BE2C (cell line): Measurements from ENCODE around the gene TMEM271. TPM values are rescaled to one million over a fixed set of nuclear protein-coding genes. Genes with fewer than 3 reads are reported as not detected.

Source experiments
- DNase-seq: peaks from one replicate; pipeline ENCODE4 v3.0.0-alpha.2; 2020
- H3K27me3 ChIP-seq: fragments of 250-450 bp; sonication (Bioruptor Pico); 2 replicates; pipeline ENCODE4 v1.5.1; 2020; ENCODE audit warnings: mild to moderate bottlenecking
- H3K36me3 ChIP-seq: fragments of 250-450 bp; sonication (Bioruptor Pico); 2 replicates; pipeline ENCODE4 v1.5.1; 2020; ENCODE audit warnings: mild to moderate bottlenecking
- H3K4me1 ChIP-seq: fragments of 250-450 bp; sonication (Bioruptor Pico); 2 replicates; pipeline ENCODE4 v1.5.1; 2020
- H3K4me3 ChIP-seq: 2 replicates; pipeline ENCODE4 v1.5.1; 2011; ENCODE audit warnings: low read depth, low read length
- H3K9me3 ChIP-seq: fragments of 250-450 bp; sonication (Bioruptor Pico); 2 replicates; pipeline ENCODE4 v1.5.1; 2020
- CTCF ChIP-seq: IDR thresholded peaks from 2 replicates; pipeline ENCODE4 v1.5.1; 2012; ENCODE audit warnings: mild to moderate bottlenecking, low read depth, low read length
- polyA plus RNA-seq: library from polyadenylated mRNA; unstranded; fragments of >200 nt; gene quantifications from one replicate; pipeline ENCODE4 v1.2.1, GENCODE V29; 2012; ENCODE audit warnings: low read depth, missing spikeins; ENCODE audit not compliant: insufficient read length, insufficient read depth

Gene TMEM271
- polyA plus RNA-seq: not detected

DNA sequence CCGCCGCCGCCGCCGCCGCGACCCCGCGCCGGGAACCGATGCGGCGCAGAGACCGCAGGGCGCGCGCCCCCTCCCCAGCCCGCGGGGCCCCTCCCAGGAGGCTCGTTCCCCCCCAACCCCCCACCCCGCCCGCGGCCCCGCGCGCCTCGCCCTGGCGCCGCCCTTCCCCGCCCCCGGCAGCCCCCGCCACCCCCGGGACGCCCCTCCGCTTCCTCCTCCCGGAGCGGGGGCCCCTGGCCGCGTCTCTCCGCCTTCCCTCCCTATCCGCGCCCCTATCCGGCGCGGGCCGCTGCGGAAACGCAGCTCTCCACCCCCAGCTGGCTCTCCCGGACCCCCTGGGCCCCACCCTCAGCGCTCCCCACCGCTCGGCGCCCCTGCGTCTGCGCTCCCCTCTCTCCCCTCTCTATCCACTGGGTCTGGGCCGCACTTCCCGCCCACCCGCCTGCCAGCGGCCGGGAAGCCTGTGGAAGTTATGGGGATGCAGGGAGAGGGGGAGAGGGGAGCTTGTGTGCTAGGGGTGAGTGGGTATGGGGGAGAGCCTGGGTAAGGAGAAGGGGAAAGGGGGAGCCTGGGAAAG is at the start of gene TMEM271:
Gene TMEM271 (minus strand): TSS at position 51 of the 577 bp plus-strand sequence. CDS start 233 bp downstream, outside the sequence.
- Histone ChIP-seq H3K4me3 (no peak within 1 kb of the TSS), H3K9me3 (0 out of 2 replicates have a peak, but pooled peaks cover under 1% of the 10 kb centered on the region), H3K27me3 (peaks cover 23% of the 10 kb centered on the region), H3K4me1 (no peaks in the 10 kb centered on the region), H3K36me3 (no peaks in the 10 kb centered on the region)
- TF ChIP-seq CTCF: no peak
- DNase-seq: no peak

DNA sequence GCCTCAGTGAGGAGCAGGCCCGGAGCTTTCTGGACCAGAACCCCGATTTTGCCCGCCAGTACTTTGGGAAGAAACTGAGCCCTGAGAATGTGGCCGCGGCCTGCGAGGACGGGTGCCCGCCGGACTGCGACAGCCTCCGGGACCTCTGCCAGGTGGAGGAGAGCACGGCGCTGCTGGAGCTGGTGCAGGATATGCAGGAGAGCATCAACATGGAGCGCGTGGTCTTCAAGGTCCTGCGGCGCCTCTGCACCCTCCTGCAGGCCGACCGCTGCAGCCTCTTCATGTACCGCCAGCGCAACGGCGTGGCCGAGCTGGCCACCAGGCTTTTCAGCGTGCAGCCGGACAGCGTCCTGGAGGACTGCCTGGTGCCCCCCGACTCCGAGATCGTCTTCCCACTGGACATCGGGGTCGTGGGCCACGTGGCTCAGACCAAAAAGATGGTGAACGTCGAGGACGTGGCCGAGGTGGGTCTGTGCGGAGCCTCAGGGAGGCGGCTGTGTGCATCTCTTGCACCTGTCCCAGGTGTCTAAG is 49.6 kb upstream of the TMEM271 start:
- H3K9me3 ChIP-seq: peaks cover 7% of the 10 kb centered on the region
- H3K4me3 ChIP-seq: no peak overlapping the region
- no peaks in the 10 kb centered on the region for H3K27me3 ChIP-seq
- H3K36me3 ChIP-seq: no peaks in the 10 kb centered on the region
- DNase-seq: no peak
- no peaks in the 10 kb centered on the region for H3K4me1 ChIP-seq
- TF ChIP-seq CTCF: no peak

DNA sequence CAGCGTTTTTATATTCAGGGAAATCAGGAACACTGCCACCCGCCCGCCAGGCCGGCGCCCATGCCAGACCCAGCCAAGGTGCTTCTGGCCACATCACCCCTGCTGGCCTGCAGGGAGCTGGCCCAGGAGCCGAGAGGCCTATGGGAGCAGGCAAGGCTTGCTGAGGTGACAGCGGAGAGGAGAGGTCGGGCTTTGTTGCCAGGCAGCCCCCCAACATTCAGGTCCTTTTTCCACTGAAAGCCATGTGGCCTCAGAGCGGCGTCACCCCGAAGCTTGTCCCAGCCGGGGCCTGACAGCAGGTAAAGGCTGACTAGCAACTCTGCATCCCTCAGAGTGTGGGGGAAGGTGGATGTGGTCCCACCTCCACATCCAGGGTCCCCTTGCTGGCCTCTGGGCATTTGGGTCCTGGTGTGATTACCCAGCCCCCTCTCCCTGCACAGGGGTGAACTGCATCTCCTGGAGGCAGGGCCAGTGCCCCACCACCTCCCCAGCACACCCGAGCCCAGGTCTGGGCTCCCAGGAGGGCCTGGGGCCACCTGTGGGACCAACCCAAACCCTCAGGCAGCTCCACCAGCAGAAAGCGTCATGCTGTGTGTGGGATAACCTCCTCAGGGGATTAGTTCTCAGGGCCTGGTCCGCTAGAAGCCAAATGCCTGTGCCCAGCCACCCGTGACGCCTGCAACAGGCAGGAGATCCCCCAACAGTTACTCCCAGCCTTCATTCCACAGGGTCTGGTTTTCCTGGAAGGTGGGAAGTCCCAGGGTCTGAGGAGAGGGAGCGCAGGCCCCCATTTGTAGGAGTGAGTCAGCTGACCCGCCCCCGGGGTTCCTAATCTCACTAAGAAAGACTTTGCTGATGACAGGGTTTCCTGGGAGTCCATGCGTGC is 48.9 kb upstream of the TMEM271 start, which contains the start of gene PDE6B:
Gene PDE6B (plus strand): TSS at position 869 of the 886 bp plus-strand sequence. CDS start 54 bp downstream, outside the sequence.
- Histone ChIP-seq H3K4me3 (no peak within 1 kb of the TSS), H3K27me3 (no peaks in the 10 kb centered on the region), H3K9me3 (peaks cover 7% of the 10 kb centered on the region), H3K36me3 (no peaks in the 10 kb centered on the region), H3K4me1 (no peaks in the 10 kb centered on the region)
- peak; percentile 42 for DNase-seq
- TF ChIP-seq CTCF: no peak

DNA sequence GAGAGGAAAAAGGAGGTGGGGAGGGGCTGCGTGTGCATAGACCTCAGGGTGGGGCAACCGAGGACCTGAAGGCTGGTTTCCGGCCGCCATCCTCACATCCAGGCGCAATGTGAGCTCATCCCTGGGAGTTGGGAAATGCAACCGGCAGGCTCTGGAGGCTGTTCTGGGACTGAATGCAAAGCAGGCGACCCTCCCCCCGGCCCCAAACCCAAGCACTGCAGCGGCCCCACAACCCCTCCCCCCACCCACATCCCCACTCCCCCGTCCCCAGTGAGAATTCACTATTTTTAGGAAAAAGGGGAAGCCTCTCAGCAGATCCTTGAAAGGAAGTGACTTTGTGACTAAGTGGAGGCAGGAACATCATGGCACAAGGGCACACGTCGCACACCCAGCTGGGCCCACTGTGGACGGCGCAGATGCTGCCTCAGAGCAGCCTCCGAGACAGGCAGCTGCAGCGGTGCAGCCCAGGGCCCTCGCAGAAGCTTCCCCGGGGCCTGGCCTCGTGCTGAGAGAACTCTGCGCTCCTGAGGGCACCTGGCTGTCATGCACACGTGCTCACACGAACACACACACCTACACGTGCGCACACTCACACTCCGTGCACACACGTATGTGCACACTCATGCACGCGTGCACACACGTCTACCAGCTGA is 47.9 kb upstream of the TMEM271 start:
- Histone ChIP-seq H3K4me1 (no peaks in the 10 kb centered on the region), H3K4me3 (no peak overlapping the region), H3K27me3 (no peaks in the 10 kb centered on the region), H3K9me3 (peaks cover 7% of the 10 kb centered on the region), H3K36me3 (no peaks in the 10 kb centered on the region)
- TF ChIP-seq CTCF: no peak
- DNase-seq: no peak

- H3K9me3 ChIP-seq: peaks cover 7% of the 10 kb centered on the region
- no peak for TF ChIP-seq CTCF
- no peaks in the 10 kb centered on the region for H3K36me3 ChIP-seq
- H3K4me1 ChIP-seq: no peaks in the 10 kb centered on the region
- no peak overlapping the region for H3K4me3 ChIP-seq
- no peak for DNase-seq
- no peaks in the 10 kb centered on the region for H3K27me3 ChIP-seq
These were observed 47.2 kb upstream of the TMEM271 start for GRCh38 chr4:622996-623913.
